Karpas-422 (cell line): ENCODE data around the gene ISLR. TPM values are rescaled to one million over a fixed set of nuclear protein-coding genes. Genes with fewer than 3 reads are reported as not detected.

Experiments
- small RNA-seq: library from RNA; depleted of rRNA; stranded (forward); fragments of <200 nt; gene quantifications from one replicate; pipeline ENCODE3, GENCODE V24; 2014
- total RNA-seq: library from RNA; depleted of rRNA; stranded (reverse); fragments of >200 nt; shearing (Covaris generic); gene quantifications from 2 replicates; pipeline ENCODE4 v1.2.3, GENCODE V29; 2014; ENCODE audit warnings: low replicate concordance; rRNA removed

The ISLR gene
- total RNA-seq, 1 experiment from 2014 or later: not detected

Small RNAs within 50 kb of the gene (small RNA-seq; reads per million reads assigned to genes)
- gene RF00017: not detected

Other genes with a start within 250 kb of the ISLR start
- gene LOXL1, start 247.2 kb upstream of the ISLR start, total RNA-seq: not detected in 2 replicates
- 2.3 and 5.4 TPM in 2 replicates for gene STOML1, start 181.4 kb upstream of the ISLR start, total RNA-seq
- 15.4 and 21.5 TPM in 2 replicates for gene PML, start 179.0 kb upstream of the ISLR start, total RNA-seq
- gene GOLGA6A, start 91.2 kb upstream of the ISLR start, total RNA-seq: not detected in 2 replicates
- gene ISLR2, start 43.1 kb upstream of the ISLR start, total RNA-seq: not detected in 2 replicates
- gene STRA6, start 29.1 kb downstream of the ISLR start, total RNA-seq: 0.18 TPM in 1 of 2 replicates, not detected in the other
- not detected in 2 replicates for gene CCDC33, start 62.6 kb downstream of the ISLR start, total RNA-seq
- not detected in 2 replicates for gene CYP11A1, start 193.9 kb downstream of the ISLR start, total RNA-seq